Naive thymus-derived CD4-positive, alpha-beta T cell (primary cell): ENCODE measurements around the gene ADGRL2. TPM values are rescaled to one million over a fixed set of nuclear protein-coding genes. Genes with fewer than 3 reads are reported as not detected.

Source experiments
- ATAC-seq: fragments of 150-1000 bp; cut with Tn5 transposase; 2 replicates; pipeline ENCODE4 v1.10.0; 2021; ENCODE audit warnings: mild to moderate bottlenecking, moderate library complexity
- CTCF ChIA-PET: fragments of 350-600 bp; sonication (Branson Sonifier 250); formaldehyde crosslinking; loops from one replicate; lab custom pipeline; 2021; ENCODE audit warnings: antibody characterized with exemption; lab: Charles Lee
- POLR2A ChIA-PET: fragments of 350-600 bp; sonication (Branson Sonifier 250); formaldehyde crosslinking; loops from one replicate; lab custom pipeline; 2021; ENCODE audit warnings: antibody characterized with exemption, inconsistent platforms; lab: Charles Lee
- DNase-seq, 9 donors: peaks; one replicate each; pipeline versions ENCODE4 v3.0.0 to v3.0.0-alpha.2; 2020 to 2022; ENCODE audit warnings: mixed read lengths in 1 of 9
- H3K27ac ChIP-seq: one replicate; pipeline ENCODE4 v1.7.0; 2013; ENCODE audit warnings: mild to moderate bottlenecking, low read depth, low read length, moderate library complexity
- H3K27me3 ChIP-seq, 2 donors: one replicate each; pipeline ENCODE4 v1.7.0; 2013; ENCODE audit warnings: low read length in 2 of 2, mild to moderate bottlenecking in 2 of 2, moderate library complexity in 2 of 2; ENCODE audit not compliant: control insufficient read depth in 2 of 2, insufficient read depth in 2 of 2
- H3K36me3 ChIP-seq, 3 experiments: 1 replicate in 2 of 3; 2 replicates in 1 of 3; pipeline ENCODE4 v1.7.0; 2013; ENCODE audit warnings: low read length in 3 of 3, mild to moderate bottlenecking in 3 of 3, moderate library complexity in 1 of 3; ENCODE audit not compliant: insufficient read depth in 3 of 3, control insufficient read depth in 2 of 3
- H3K4me1 ChIP-seq, 2 donors: one replicate each; pipeline ENCODE4 v1.7.0; 2013; ENCODE audit warnings: low read length in 2 of 2, mild to moderate bottlenecking in 2 of 2, moderate library complexity in 1 of 2; ENCODE audit not compliant: control insufficient read depth in 2 of 2, insufficient read depth in 2 of 2
- H3K4me3 ChIP-seq: 2 replicates; pipeline ENCODE4 v1.7.0; 2013; ENCODE audit warnings: mild to moderate bottlenecking, low read length
- H3K9me3 ChIP-seq, 3 experiments: 1 replicate in 2 of 3; 2 replicates in 1 of 3; pipeline ENCODE4 v1.7.0; 2013; ENCODE audit warnings: low read length in 3 of 3; ENCODE audit not compliant: control insufficient read depth in 2 of 3
- H3K27ac Mint-ChIP-seq, 9 donors: one replicate each; pipeline ENCODE4 v1.8.0; 2020 to 2022; ENCODE audit warnings: mixed read lengths in 9 of 9, mild to moderate bottlenecking in 8 of 9, moderate library complexity in 5 of 9, inconsistent platforms in 2 of 9
- H3K27me3 Mint-ChIP-seq, 5 donors: one replicate each; pipeline ENCODE4 v1.8.0; 2021 to 2022; ENCODE audit warnings: mixed read lengths in 5 of 5, mild to moderate bottlenecking in 1 of 5
- H3K36me3 Mint-ChIP-seq, 5 donors: one replicate each; pipeline ENCODE4 v1.8.0; 2020 to 2022; ENCODE audit warnings: mixed read lengths in 5 of 5, mild to moderate bottlenecking in 3 of 5, inconsistent platforms in 1 of 5
- H3K4me1 Mint-ChIP-seq, 7 donors: one replicate each; pipeline ENCODE4 v1.8.0; 2020 to 2022; ENCODE audit warnings: mixed read lengths in 7 of 7, mild to moderate bottlenecking in 3 of 7, inconsistent platforms in 1 of 7
- H3K4me3 Mint-ChIP-seq, 10 donors: one replicate each; pipeline ENCODE4 v1.8.0; 2020 to 2022; ENCODE audit warnings: mild to moderate bottlenecking in 10 of 10, mixed read lengths in 10 of 10, moderate library complexity in 6 of 10, inconsistent platforms in 2 of 10
- H3K9me3 Mint-ChIP-seq, 11 donors: one replicate each; pipeline ENCODE4 v1.8.0; 2020 to 2022; ENCODE audit warnings: mixed read lengths in 11 of 11, mild to moderate bottlenecking in 4 of 11, inconsistent platforms in 1 of 11, moderate library complexity in 1 of 11
- intact Hi-C, 2 donors: fragments of 100-400 bp; cut with micrococcal nuclease; formaldehyde crosslinking; loops; one replicate each; pipeline ENCODE4 v1.15.1; 2023
- polyA plus RNA-seq, 2 donors: library from polyadenylated mRNA; unstranded; fragments of 300-500 nt; fragmentation: Illumina TruSeq; gene quantifications; one replicate each; pipeline ENCODE4 v1.2.3, GENCODE V29; 2021
- total RNA-seq, 6 experiments: library from RNA in 5 of 6; stranded (reverse) in 5 of 6; gene quantifications; 1 replicate in 5 of 6; 2 replicates in 1 of 6; pipeline ENCODE4 v1.2.3 and lab custom pipeline; 2021 to 2026

The ADGRL2 gene
- total and polyA plus RNA-seq, 7 experiments from 2014 or later: not detected

DNA sequence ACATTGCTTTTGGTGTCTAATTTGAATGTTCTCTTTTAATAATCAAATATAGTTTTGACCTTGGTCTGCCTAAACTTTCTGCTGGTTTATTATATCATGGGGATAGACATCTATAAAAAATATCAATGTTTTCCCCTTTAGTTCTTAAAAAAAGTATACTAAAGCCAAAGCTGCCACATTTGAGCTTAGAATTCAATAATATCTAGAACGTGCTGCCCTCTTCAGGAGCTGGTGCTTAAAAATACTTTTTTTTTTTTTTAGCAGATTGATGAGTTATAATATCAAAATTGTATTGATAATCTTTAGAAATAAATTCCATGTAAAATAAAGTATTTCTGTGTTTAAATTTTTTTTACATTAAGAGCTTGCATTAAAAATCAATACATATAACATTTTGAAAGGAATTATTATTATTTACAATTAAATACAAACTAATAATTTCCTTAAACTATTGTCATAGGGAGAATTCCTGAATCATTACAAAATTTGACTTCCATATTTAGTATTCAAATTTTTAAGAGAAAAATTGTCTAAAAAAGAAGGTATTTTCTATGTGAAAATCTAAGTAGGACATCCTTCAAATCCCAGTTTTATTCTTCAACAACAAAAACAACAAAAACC, 40.1 kb upstream of the ADGRL2 start:
- H3K4me3 Mint-ChIP-seq: no peak overlapping the region
- DNase-seq (no peak), ATAC-seq (no peak)
- Histone ChIP-seq H3K4me1 (no peaks in the 10 kb centered on the region), H3K4me3 (no peak overlapping the region), H3K36me3 (no peaks in the 10 kb centered on the region), H3K27ac (no peak overlapping the region), H3K9me3 (no peaks in the 10 kb centered on the region), H3K27me3 (no peaks in the 10 kb centered on the region)
- intact Hi-C loops: no loop called here
- H3K36me3 Mint-ChIP-seq: no peaks in the 10 kb centered on the region
- H3K27ac Mint-ChIP-seq: no peak overlapping the region
- no peaks in the 10 kb centered on the region for H3K27me3 Mint-ChIP-seq
- peaks cover 0 to 4% (median 0%) of the 10 kb centered on the region in 11 donors for H3K9me3 Mint-ChIP-seq
- no peaks in the 10 kb centered on the region for H3K4me1 Mint-ChIP-seq
- CTCF ChIA-PET: no interaction called here
- POLR2A ChIA-PET: no interaction called here

DNA sequence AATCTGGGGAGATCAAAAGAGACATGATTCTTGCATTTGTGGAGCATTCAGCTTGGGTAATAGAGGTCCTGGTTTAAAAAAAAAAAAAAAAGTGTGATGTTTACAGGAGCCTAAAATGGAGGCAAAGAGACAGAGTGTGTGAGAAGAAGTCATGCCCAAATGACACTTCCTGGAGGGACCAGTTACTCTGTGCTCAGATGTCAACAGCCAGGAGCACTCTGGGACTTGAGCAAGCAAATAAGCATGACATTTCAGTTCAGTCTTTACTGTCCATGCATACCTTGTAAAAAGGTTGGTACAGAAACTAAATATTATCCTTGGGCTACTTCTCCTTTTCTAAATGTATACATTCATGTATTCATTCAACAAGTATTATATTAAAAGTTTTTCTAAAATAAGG, 25.2 kb upstream of the ADGRL2 start:
- H3K4me1 Mint-ChIP-seq: no peaks in the 10 kb centered on the region
- no peaks in the 10 kb centered on the region for H3K27me3 ChIP-seq
- H3K27me3 Mint-ChIP-seq: peaks cover 0 to 7% (median 0%) of the 10 kb centered on the region in 5 donors
- H3K36me3 Mint-ChIP-seq: no peaks in the 10 kb centered on the region
- no peak overlapping the region for H3K27ac ChIP-seq
- no peaks in the 10 kb centered on the region for H3K4me1 ChIP-seq
- H3K4me3 Mint-ChIP-seq: no peak overlapping the region
- H3K9me3 ChIP-seq: no peaks in the 10 kb centered on the region
- ChIA-PET POLR2A (no interaction called here), CTCF (interaction anchor here (0.6 kb wide), 1 partner anchor 602 kb away, joined by 3 read pairs; no protein-coding TSS in a partner anchor)
- H3K9me3 Mint-ChIP-seq: peaks cover 0 to 12% (median 0%) of the 10 kb centered on the region in 11 donors
- DNase-seq: no peak
- no peak for ATAC-seq
- no peak overlapping the region for H3K27ac Mint-ChIP-seq
- H3K4me3 ChIP-seq: no peak overlapping the region
- no peaks in the 10 kb centered on the region for H3K36me3 ChIP-seq
- intact Hi-C loops: no loop called here

DNA sequence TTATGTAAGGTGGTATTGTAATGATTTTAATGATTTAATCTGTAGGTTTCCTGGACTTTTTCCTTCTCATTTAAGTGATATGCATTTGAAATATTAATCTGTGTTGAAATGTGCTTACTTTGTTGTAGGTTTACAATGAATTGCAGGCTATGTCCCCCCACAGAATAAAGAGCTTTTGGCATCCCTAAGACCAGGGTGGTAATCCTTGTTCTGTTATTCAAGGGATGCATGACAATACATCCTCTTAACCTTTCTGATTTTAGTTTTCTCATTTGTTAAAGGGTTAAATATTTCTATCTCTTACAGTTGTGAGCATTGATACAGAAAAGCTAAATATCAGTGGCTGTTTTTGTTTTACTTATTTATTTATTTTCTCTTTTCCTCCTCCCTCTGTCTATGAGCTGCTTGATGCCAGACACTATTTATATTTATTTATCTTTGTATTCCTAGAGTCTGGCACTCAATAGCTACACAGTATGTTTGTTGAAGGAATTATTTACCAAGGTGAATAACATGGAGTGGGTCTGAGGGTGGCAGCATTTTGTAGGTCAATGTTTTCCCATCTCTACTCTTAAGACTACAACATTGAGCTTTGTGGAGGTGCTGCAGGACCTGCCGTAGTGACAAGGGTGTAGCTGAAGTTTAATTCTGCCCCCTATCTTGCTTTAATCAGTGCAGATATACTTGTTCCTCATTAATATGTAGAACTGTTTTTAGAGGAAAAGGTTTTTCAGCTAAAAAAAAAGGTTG, 19.9 kb upstream of the ADGRL2 start:
- Histone ChIP-seq H3K27ac (no peak overlapping the region), H3K36me3 (no peaks in the 10 kb centered on the region), H3K4me1 (no peaks in the 10 kb centered on the region), H3K9me3 (no peaks in the 10 kb centered on the region), H3K4me3 (no peak overlapping the region), H3K27me3 (no peaks in the 10 kb centered on the region)
- H3K27ac Mint-ChIP-seq: no peak overlapping the region
- intact Hi-C loops: no loop called here
- no peaks in the 10 kb centered on the region for H3K4me1 Mint-ChIP-seq
- no peak for DNase-seq
- no peaks in the 10 kb centered on the region for H3K36me3 Mint-ChIP-seq
- ChIA-PET CTCF (no interaction called here), POLR2A (no interaction called here)
- H3K27me3 Mint-ChIP-seq: peaks cover 0 to 12% (median 0%) of the 10 kb centered on the region in 5 donors
- peaks cover 0 to 6% (median 0%) of the 10 kb centered on the region in 11 donors for H3K9me3 Mint-ChIP-seq
- H3K4me3 Mint-ChIP-seq: no peak overlapping the region
- no peak for ATAC-seq

DNA sequence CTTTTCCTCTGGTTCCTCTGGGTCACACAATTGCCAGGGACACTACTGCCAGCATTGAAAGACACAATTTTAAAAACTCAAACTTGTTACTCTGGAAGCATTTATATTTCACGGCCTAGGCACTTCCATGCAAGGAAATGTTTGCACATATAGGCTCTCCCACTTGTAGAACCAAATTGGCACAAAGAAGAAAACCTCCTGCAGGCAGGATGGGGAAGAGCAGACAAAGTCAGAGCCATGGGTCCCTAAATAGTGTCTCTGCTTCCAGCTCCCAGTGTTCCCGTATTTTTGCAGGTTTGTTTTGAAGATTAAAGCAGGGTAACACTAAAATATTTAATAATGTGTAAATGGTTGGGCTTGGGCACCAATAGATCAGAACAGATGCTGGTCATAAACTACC, 19.0 kb upstream of the ADGRL2 start:
- POLR2A ChIA-PET: no interaction called here
- H3K36me3 ChIP-seq: no peaks in the 10 kb centered on the region
- intact Hi-C loops: no loop called here
- no peaks in the 10 kb centered on the region for H3K27me3 ChIP-seq
- no peaks in the 10 kb centered on the region for H3K4me1 Mint-ChIP-seq
- no peak overlapping the region for H3K4me3 Mint-ChIP-seq
- H3K4me1 ChIP-seq: no peaks in the 10 kb centered on the region
- DNase-seq (no peak), ATAC-seq (no peak)
- H3K9me3 Mint-ChIP-seq: peaks cover 0 to 6% (median 0%) of the 10 kb centered on the region in 11 donors
- CTCF ChIA-PET: no interaction called here
- no peaks in the 10 kb centered on the region for H3K9me3 ChIP-seq
- no peak overlapping the region for H3K27ac ChIP-seq
- peaks cover 0 to 12% (median 0%) of the 10 kb centered on the region in 5 donors for H3K27me3 Mint-ChIP-seq
- H3K27ac Mint-ChIP-seq: no peak overlapping the region
- no peak overlapping the region for H3K4me3 ChIP-seq
- no peaks in the 10 kb centered on the region for H3K36me3 Mint-ChIP-seq

DNA sequence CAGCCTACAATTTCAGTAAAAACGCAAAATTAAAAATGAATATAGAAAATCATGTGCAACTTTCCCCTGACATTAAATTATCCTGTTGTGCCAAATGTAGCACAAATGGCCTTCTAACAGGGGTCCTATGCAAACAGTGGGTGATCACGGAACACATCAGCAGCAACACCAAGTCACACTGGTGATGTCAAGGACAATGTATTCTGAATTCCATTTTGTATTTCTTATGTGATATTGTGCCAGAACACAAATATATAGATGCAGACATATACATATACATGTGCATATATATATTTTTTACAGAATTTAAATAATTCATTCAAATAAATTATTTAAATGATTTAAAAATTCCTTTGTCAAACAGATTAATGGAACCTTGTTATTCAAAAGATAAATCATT, 8.6 kb upstream of the ADGRL2 start:
- Mint-ChIP-seq H3K27ac (no peak overlapping the region), H3K27me3 (peaks cover 0 to 2% (median 0%) of the 10 kb centered on the region in 5 donors), H3K36me3 (no peaks in the 10 kb centered on the region), H3K9me3 (peaks cover 0 to 4% (median 0%) of the 10 kb centered on the region in 11 donors), H3K4me3 (no peak overlapping the region), H3K4me1 (no peaks in the 10 kb centered on the region)
- H3K36me3 ChIP-seq: no peaks in the 10 kb centered on the region
- ATAC-seq: no peak
- CTCF ChIA-PET: no interaction called here
- no peak overlapping the region for H3K27ac ChIP-seq
- H3K4me1 ChIP-seq: no peaks in the 10 kb centered on the region
- no peaks in the 10 kb centered on the region for H3K9me3 ChIP-seq
- intact Hi-C loops: no loop called here
- H3K4me3 ChIP-seq: no peak overlapping the region
- H3K27me3 ChIP-seq: no peaks in the 10 kb centered on the region
- no peak for DNase-seq
- POLR2A ChIA-PET: no interaction called here

GRCh38 chr1:81797701-81798100, 3.0 kb upstream of the ADGRL2 start:
- peaks cover 0 to 3% (median 0%) of the 10 kb centered on the region in 11 donors for H3K9me3 Mint-ChIP-seq
- Histone ChIP-seq H3K36me3 (no peaks in the 10 kb centered on the region), H3K4me3 (no peak overlapping the region), H3K4me1 (no peaks in the 10 kb centered on the region), H3K27ac (no peak overlapping the region), H3K9me3 (no peaks in the 10 kb centered on the region), H3K27me3 (no peaks in the 10 kb centered on the region)
- no peak overlapping the region for H3K27ac Mint-ChIP-seq
- no peak overlapping the region for H3K4me3 Mint-ChIP-seq
- ChIA-PET CTCF (no interaction called here), POLR2A (no interaction called here)
- no peaks in the 10 kb centered on the region for H3K36me3 Mint-ChIP-seq
- H3K4me1 Mint-ChIP-seq: peaks cover 0 to 9% (median 6%) of the 10 kb centered on the region in 7 donors
- DNase-seq (no peak), ATAC-seq (no peak)
- H3K27me3 Mint-ChIP-seq: peaks cover 18 to 35% (median 28%) of the 10 kb centered on the region in 5 donors
- intact Hi-C loops: no loop called here
